ENCODE data around the gene INPP4B.

- TF ChIP-seq, protein P1, sequence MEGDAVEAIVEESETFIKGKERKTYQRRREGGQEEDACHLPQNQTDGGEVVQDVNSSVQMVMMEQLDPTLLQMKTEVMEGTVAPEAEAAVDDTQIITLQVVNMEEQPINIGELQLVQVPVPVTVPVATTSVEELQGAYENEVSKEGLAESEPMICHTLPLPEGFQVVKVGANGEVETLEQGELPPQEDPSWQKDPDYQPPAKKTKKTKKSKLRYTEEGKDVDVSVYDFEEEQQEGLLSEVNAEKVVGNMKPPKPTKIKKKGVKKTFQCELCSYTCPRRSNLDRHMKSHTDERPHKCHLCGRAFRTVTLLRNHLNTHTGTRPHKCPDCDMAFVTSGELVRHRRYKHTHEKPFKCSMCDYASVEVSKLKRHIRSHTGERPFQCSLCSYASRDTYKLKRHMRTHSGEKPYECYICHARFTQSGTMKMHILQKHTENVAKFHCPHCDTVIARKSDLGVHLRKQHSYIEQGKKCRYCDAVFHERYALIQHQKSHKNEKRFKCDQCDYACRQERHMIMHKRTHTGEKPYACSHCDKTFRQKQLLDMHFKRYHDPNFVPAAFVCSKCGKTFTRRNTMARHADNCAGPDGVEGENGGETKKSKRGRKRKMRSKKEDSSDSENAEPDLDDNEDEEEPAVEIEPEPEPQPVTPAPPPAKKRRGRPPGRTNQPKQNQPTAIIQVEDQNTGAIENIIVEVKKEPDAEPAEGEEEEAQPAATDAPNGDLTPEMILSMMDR (IDR thresholded peaks at IDR 0.05) = no peak
- no peak for TF ChIP-seq ZFX (IDR thresholded peaks at IDR 0.05; ENCODE audit: borderline replicate concordance)
Measured at GRCh38 chr4:142085513-142086292, 760.4 kb downstream of the INPP4B start.

Data from 22Rv1 (cell line).